ENCODE results near the gene NCOR1.

DNA sequence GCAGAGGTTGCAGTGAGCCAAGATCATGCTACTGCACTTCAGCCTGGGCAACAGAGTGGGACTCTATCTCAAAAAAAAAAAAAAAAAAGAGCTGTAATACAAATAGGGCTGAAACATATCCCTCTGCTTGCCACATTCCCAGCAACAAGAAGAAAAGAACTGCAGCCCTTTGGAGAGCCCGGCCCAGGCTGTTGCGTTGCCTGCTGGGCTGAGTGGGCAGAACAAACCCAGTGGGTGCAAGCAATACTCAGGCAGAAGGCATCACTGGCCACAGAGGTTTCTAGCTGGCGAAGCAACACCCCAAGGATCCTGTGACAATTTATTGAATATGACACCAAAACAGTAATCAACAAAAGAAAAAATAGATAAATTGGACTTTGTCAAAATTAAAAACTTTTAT, 45.7 kb upstream of the NCOR1 start:
- no peak for TF ChIP-seq CTCF (IDR thresholded peaks at IDR 0.05; ENCODE audit: low read depth, low read length)
- no peak for TF ChIP-seq EZH2phosphoT487 (IDR thresholded peaks at IDR 0.05; ENCODE audit: low read depth)
